HG03060 (cell line): ENCODE measurements around the gene THAP5.

ENCODE experiments used
- ATAC-seq: cut with Tn5 transposase; IDR thresholded peaks from one replicate; pipeline ENCODE4 v1.9.1; 2021; ENCODE audit warnings: low read depth, moderate number of reproducible peaks; ENCODE audit not compliant: unreplicated experiment

Gene THAP5

DNA sequence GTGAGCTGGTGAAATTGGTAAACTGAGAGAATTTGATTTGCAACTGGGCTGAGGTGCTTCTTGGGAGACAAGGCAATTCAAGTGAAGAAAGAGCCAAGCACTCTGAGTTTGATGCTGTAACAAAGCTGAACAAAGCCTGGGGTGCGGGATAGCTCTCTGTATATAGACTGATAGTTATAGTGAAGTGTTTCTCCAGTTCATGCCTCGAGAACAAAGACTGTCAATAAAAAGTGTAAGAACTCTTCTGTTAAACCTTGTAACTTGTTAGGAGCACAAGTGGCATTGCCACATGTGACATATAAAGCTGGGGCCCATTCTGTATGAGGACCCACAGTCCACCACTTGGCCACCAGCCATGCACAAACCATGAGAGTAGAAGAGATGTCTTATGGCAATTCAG, 32.3 kb downstream of the THAP5 start:
- no peak for ATAC-seq

DNA sequence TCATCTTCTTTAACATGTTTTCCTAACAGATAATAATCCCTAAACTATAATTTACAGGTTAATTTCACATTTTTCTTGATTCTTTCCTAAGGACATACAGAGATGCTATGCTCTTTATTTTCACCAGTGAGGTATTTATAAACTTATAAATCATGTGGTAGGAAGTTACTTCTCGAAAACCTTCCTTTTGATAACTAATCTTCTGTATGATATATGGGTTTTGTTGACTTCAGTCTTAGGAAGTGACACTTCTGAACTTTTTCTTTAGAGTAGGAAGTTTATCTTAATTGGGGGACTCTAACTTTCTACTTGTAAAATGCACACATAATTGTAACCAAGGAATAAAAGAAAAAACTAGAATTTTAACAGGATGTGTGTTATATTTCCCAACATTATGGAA, 33.8 kb downstream of the THAP5 start:
- ATAC-seq: no peak

DNA sequence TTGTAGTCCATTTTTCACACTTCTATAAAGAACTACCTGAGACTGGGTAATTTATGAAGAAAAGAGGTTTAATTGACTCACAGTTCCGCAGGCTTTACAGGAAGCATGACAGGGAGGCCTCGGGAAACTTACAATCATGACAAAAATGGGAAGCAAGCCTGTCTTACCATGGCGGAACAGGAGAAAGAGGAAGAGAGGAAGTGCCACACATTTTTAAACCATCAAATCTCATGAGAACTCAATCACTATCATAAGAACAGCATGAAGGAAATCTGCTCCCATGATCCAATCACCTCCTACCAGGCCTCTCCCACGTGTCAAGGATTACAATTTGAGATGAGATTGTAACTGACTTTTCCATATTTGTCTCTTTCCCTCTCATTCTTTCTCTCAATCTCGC, 34.2 kb downstream of the THAP5 start:
- ATAC-seq: no peak

DNA sequence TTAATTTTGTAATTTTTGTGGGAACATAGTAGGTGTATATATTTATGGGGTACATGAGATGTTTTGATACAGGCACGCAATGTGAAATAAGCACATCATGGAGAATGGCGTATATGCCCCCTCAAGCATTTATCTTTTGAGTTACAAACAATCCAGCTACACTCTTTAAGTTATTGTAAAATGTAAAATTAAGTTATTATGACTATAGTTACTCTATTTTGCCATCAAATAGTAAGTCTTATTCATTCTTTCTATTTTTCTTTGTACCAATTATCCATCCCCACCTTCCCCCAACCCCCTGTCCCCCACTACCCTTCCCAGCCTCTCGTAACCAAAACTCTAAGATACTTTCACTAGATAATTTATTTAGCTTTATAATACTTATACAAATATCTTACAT, 35.8 kb downstream of the THAP5 start:
- no peak for ATAC-seq

DNA sequence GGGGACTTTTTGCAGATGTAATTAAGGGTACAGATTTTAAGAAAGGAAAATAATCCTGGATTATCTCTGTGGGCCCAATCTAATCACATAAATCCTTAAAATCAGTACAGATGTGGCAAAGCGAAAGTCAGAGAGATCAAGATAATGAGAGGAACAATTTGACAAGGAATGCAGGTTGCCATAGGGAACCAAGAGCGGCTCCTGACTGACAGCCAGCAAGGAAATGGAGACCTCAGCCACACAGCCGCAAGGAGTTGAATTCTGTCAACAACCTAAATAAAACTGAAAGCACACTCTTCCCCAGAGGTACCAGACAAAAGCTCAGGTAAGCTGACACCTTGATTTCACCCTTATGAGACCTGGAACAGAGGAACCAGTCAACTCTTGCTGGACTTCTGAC, 40.2 kb downstream of the THAP5 start:
- ATAC-seq: no peak

DNA sequence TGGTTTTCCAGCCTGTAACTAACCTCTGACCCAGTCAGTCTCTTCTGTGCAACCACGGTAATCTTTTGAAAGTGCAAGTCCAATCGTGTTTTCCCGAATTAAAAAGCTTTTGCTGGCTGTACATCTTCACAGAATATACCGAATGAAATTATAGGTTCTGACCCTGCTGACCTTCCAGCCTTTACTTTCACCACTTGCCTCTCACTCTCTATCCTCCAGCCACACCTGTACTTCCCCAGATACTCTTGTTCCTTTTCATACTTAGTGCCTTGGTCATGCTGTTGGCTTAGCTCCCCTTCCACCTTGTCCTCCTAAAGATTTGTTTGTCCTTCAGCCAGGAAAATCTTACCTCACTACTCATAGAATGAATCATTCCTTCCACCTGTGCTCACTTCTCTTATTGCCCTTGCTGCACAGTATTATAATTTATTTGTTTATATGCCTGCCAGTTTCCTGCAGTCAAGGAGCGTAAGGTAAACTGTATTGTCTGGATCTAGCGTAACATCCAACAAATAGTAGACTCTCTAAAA, 41.3 kb downstream of the THAP5 start:
- ATAC-seq: no peak

- no peak for ATAC-seq
These were observed 42.8 kb downstream of the THAP5 start for GRCh38 chr7:108526768-108527017.

GRCh38 chr7:108525985-108526767, 43.3 kb downstream of the THAP5 start, which contains the start of gene PNPLA8:
Gene PNPLA8 (minus strand): TSS chr7:108526135. CDS start chr7:108515491, 10,644 bp downstream.
- peak; percentile 87 for ATAC-seq

DNA sequence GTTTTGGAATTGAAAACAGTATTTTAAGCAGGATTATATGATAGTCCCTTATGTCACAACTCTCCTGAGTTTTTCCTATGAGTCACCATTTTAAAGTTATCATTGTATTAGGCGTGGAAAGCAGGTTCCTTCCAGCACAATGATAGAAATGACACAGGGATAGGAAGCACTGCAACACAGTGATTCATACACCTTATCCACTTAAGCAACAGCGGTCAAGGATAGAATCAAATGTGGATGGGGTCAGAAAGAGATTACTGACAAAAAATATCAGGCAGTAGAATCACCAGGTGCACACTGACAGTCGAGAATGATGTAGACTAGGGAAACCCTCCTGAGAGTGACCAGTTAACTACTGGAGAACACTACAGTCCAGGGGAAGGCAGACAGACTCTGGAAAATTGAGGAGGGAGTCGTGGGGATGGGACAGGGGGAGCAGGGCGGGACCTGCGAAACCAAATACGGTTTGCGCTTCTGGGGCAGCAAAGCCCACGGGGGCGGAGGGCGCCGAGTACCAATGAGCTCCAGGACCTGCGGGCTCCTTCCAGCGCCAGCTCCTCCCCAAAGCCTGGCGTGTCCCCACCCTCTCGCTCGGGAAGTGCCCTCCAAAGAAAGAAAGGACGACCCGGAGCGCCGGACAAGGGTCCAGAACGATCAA, 44.0 kb downstream of the THAP5 start:
- ATAC-seq: peak; percentile 28

GRCh38 chr7:108522780-108523179, 46.7 kb downstream of the THAP5 start:
- no peak for ATAC-seq

DNA sequence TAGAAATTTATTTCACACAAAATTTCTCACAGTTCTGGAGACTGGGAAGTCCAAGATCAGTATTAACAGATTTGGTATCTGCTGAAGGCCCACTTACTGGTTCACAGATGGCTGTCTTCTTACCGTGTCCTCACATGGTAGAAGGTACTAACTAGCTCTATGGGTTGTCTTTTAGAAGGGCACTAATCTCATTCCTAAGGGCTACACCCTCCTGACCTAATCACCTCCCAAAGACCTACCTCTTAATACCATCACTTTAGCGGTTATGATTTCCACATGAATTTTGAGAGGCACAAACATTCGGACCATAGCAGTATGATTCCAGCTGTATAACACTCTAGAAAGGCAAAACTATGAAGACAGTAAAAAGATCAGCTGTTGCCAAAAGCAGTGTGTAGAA, 51.6 kb downstream of the THAP5 start:
- no peak for ATAC-seq

DNA sequence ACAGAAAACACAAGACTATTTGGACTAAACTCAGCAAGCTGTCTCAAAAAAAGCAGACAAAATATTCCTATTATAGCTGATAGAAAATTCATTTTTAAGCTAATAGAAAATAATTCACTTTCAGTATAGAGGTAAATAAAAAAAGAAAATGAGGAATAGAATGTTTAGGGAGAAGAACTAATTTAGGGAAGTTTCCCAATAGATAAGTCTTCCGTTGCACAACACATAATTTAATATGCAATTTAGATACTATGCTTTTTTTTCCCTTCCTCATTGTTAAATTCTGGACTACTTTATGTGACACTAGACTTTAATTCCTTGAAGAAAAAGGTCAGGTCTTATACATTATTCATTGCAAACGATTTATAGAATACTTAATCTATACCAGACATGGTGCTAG, 53.9 kb downstream of the THAP5 start:
- ATAC-seq: no peak

DNA sequence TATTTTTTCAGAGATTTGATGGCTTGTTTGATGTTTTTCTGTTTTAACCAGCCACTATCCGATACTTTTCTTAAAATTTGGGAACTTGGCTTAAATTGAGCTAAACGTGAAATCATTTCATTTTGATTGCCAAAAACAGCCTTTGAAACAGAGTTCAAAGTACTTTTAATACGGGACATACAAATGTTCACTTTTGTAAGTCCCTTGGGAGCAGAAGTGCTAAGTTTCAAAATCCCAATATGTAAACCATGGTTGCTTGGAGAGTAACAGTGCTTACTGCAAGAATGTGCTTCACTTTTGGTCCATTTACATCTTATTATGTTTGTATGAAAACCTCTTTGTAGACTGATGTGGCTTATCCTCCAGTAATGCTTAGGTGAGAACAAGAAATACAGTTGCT, 54.5 kb downstream of the THAP5 start:
- no peak for ATAC-seq
